SK-N-SH (cell line): ENCODE data around the gene SOX9.
"Not testable (repeated sequence)": the region's sequence is repeated elsewhere in the genome, so short reads cannot be mapped to it uniquely, and the experiment has no call there.

Source experiments
- CHD2 ChIP-seq: fragments of 150-350 bp; IDR thresholded peaks from 2 replicates; pipeline ENCODE4 v1.6.1; 2018; ENCODE audit warnings: low read length; ENCODE audit not compliant: partially characterized antibody
- CTCF ChIP-seq: fragments of 200-600 bp; sonication (generic); IDR thresholded peaks from 2 replicates; pipeline ENCODE4 v1.6.1; 2017; ENCODE audit warnings: antibody characterized with exemption, mild to moderate bottlenecking, moderate library complexity
- EP300 ChIP-seq, 2 experiments: IDR thresholded peaks; 2 replicates each; pipeline versions ENCODE4 v1.4.0 to v1.6.1; 2012; ENCODE audit warnings: borderline replicate concordance in 1 of 2, low read depth in 1 of 2, low read length in 1 of 2
- EZH2phosphoT487 ChIP-seq: fragments of 200-600 bp; sonication (generic); IDR thresholded peaks from 2 replicates; pipeline ENCODE4 v1.6.1; 2017; ENCODE audit warnings: low read depth, mixed run types, mild to moderate bottlenecking, antibody characterized with exemption, moderate library complexity, borderline replicate concordance
- GABPA ChIP-seq: IDR thresholded peaks from 2 replicates; pipeline ENCODE4 v1.4.0; 2012; ENCODE audit warnings: low read depth, mild to moderate bottlenecking
- GATA2 ChIP-seq: sonication (generic); formaldehyde crosslinking; IDR thresholded peaks from 2 replicates; pipeline ENCODE4 v1.5.0; 2020; ENCODE audit warnings: mild to moderate bottlenecking, missing genetic modification reagents
- JUND ChIP-seq: IDR thresholded peaks from 2 replicates; pipeline ENCODE4 v1.4.0; 2012
- MXI1 ChIP-seq: IDR thresholded peaks from 2 replicates; pipeline ENCODE4 v1.6.1; 2012; ENCODE audit warnings: mild to moderate bottlenecking, low read depth, low read length, improper control_type of control experiment
- NRF1 ChIP-seq: IDR thresholded peaks from 2 replicates; pipeline ENCODE4 v1.6.1; 2012; ENCODE audit warnings: low read depth, mild to moderate bottlenecking, low read length
- POLR2AphosphoS5 ChIP-seq: IDR thresholded peaks from 2 replicates; pipeline ENCODE4 v1.6.1; 2012; ENCODE audit warnings: low read depth, low read length
- RAD21 ChIP-seq: IDR thresholded peaks from 2 replicates; pipeline ENCODE4 v1.6.1; 2012; ENCODE audit warnings: mild to moderate bottlenecking, low read length
- RFX5 ChIP-seq: IDR thresholded peaks from 2 replicates; pipeline ENCODE4 v1.6.1; 2012; ENCODE audit warnings: mild to moderate bottlenecking, improper control_type of control experiment, low read length
- USF1 ChIP-seq: IDR thresholded peaks from 2 replicates; pipeline ENCODE4 v1.4.0; 2012; ENCODE audit warnings: low read depth, borderline replicate concordance
- TF ChIP-seq, protein P1 (sequence below): IDR thresholded peaks from 2 replicates; pipeline ENCODE4 v1.4.0; 2012; ENCODE audit warnings: low read depth

GRCh38 chr17:72142097-72142496, 21.3 kb downstream of the SOX9 start:
- TF ChIP-seq POLR2AphosphoS5; CTCF; RAD21; RFX5; EZH2phosphoT487; EP300 (IDR thresholded peaks at IDR 0.05; ENCODE audit: borderline replicate concordance in 1 of 2, low read depth in 1 of 2, low read length in 1 of 2); CHD2; MXI1; USF1; JUND; GABPA; NRF1; GATA2: not testable (repeated sequence)
- TF ChIP-seq, protein P1, sequence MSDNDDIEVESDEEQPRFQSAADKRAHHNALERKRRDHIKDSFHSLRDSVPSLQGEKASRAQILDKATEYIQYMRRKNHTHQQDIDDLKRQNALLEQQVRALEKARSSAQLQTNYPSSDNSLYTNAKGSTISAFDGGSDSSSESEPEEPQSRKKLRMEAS = not testable (repeated sequence)
